NT2/D1 (cell line): ENCODE data around the gene USF1.
"Not testable (repeated sequence)": the region's sequence is repeated elsewhere in the genome, so short reads cannot be mapped to it uniquely, and the experiment has no call there.

Source experiments
- DNase-seq: peaks from one replicate; pipeline ENCODE4 v3.0.0-alpha.2; 2011; ENCODE audit warnings: low read depth, low spot score
- H3K27me3 ChIP-seq: 2 replicates; pipeline ENCODE4 v1.6.0; 2011; ENCODE audit warnings: mild to moderate bottlenecking; ENCODE audit not compliant: insufficient read length, insufficient read depth
- H3K36me3 ChIP-seq: 2 replicates; pipeline ENCODE4 v1.6.1; 2011; ENCODE audit warnings: mild to moderate bottlenecking, low read length, mixed read lengths; ENCODE audit not compliant: insufficient read depth, insufficient read length
- H3K4me1 ChIP-seq: 2 replicates; pipeline ENCODE4 v1.5.1; 2011; ENCODE audit not compliant: insufficient read depth, insufficient read length
- H3K4me3 ChIP-seq: 2 replicates; pipeline ENCODE4 v1.5.1; 2011; ENCODE audit warnings: low read depth; ENCODE audit not compliant: insufficient read length
- H3K9ac ChIP-seq: 2 replicates; pipeline ENCODE4 v1.6.0; 2011; ENCODE audit warnings: low read depth; ENCODE audit not compliant: insufficient read length
- H3K9me3 ChIP-seq: 2 replicates; pipeline ENCODE4 v1.5.1; 2011; ENCODE audit warnings: mild to moderate bottlenecking, low read length; ENCODE audit not compliant: insufficient read depth
- SUZ12 ChIP-seq: IDR thresholded peaks from 2 replicates; pipeline ENCODE4 v1.6.1; 2011; ENCODE audit not compliant: insufficient read length, insufficient read depth; ENCODE audit errors: extremely low read depth
- YY1 ChIP-seq: IDR thresholded peaks from 2 replicates; pipeline ENCODE4 v1.6.1; 2011; ENCODE audit not compliant: insufficient read length, insufficient read depth
- ZNF274 ChIP-seq: IDR thresholded peaks from 2 replicates; pipeline ENCODE4 v1.6.1; 2011; ENCODE audit warnings: mild to moderate bottlenecking, low read depth, low read length

Gene USF1

GRCh38 chr1:161017756-161018630 is 27.8 kb downstream of the USF1 start:
- H3K9ac ChIP-seq = peak overlapping the region; percentile 69
- H3K27me3 ChIP-seq = no peaks in the 10 kb centered on the region
- H3K9me3 ChIP-seq = no peaks in the 10 kb centered on the region
- H3K36me3 ChIP-seq = peaks cover 7% of the 10 kb centered on the region
- DNase-seq = no peak
- TF ChIP-seq YY1 = no peak
- TF ChIP-seq SUZ12 = no peak
- TF ChIP-seq ZNF274 = no peak
- H3K4me1 ChIP-seq = peaks cover 19% of the 10 kb centered on the region
- H3K4me3 ChIP-seq = peak overlapping the region; percentile 99

- DNase-seq, H3K4me3 ChIP-seq, H3K9me3 ChIP-seq, H3K36me3 ChIP-seq, H3K27me3 ChIP-seq: not testable (repeated sequence)
- H3K4me1 ChIP-seq = peaks cover 19% of the 10 kb centered on the region
- peak overlapping the region; percentile 12 for H3K9ac ChIP-seq
Observed at GRCh38 chr1:161017181-161017580, 28.6 kb downstream of the USF1 start.

- H3K9me3 ChIP-seq, H3K36me3 ChIP-seq, H3K27me3 ChIP-seq, H3K4me3 ChIP-seq, H3K9ac ChIP-seq, DNase-seq: not testable (repeated sequence)
- H3K4me1 ChIP-seq = peaks cover 19% of the 10 kb centered on the region
Observed at GRCh38 chr1:161016683-161017082, 29.1 kb downstream of the USF1 start.

GRCh38 chr1:161013488-161014230 is 32.1 kb downstream of the USF1 start:
- peak overlapping the region; percentile 13 for H3K9ac ChIP-seq
- no peaks in the 10 kb centered on the region for H3K9me3 ChIP-seq
- TF ChIP-seq ZNF274 (no peak), SUZ12 (no peak), YY1 (no peak)
- peaks cover 18% of the 10 kb centered on the region for H3K4me1 ChIP-seq
- no peak for DNase-seq
- no peak overlapping the region for H3K4me3 ChIP-seq
- H3K36me3 ChIP-seq = peaks cover 12% of the 10 kb centered on the region
- no peaks in the 10 kb centered on the region for H3K27me3 ChIP-seq

- Histone ChIP-seq H3K36me3 (peaks cover 12% of the 10 kb centered on the region), H3K4me3 (no peak overlapping the region), H3K9ac (peak overlapping the region; percentile 2), H3K27me3 (no peaks in the 10 kb centered on the region), H3K4me1 (peaks cover 12% of the 10 kb centered on the region), H3K9me3 (no peaks in the 10 kb centered on the region)
- TF ChIP-seq SUZ12 = no peak
- no peak for TF ChIP-seq ZNF274
- no peak for TF ChIP-seq YY1
- no peak for DNase-seq
Observed at GRCh38 chr1:161013131-161013487, 32.7 kb downstream of the USF1 start.

- no peak overlapping the region for H3K4me3 ChIP-seq
- H3K27me3 ChIP-seq = no peaks in the 10 kb centered on the region
- no peaks in the 10 kb centered on the region for H3K9me3 ChIP-seq
- peaks cover 7% of the 10 kb centered on the region for H3K4me1 ChIP-seq
- no peak for TF ChIP-seq ZNF274
- no peak for TF ChIP-seq YY1
- TF ChIP-seq SUZ12 = no peak
- peaks cover 12% of the 10 kb centered on the region for H3K36me3 ChIP-seq
- H3K9ac ChIP-seq = no peak overlapping the region
- no peak for DNase-seq
Observed at GRCh38 chr1:161012420-161012819, 33.4 kb downstream of the USF1 start.

- Histone ChIP-seq H3K27me3 (no peaks in the 10 kb centered on the region), H3K36me3 (peaks cover 15% of the 10 kb centered on the region), H3K9me3 (no peaks in the 10 kb centered on the region), H3K4me3 (no peak overlapping the region), H3K9ac (no peak overlapping the region), H3K4me1 (peaks cover 7% of the 10 kb centered on the region)
- DNase-seq = no peak
- TF ChIP-seq ZNF274 (no peak), YY1 (no peak), SUZ12 (no peak)
Observed at GRCh38 chr1:161009602-161010211, 36.1 kb downstream of the USF1 start.
